ENCODE data around the gene LMO7.

DNA sequence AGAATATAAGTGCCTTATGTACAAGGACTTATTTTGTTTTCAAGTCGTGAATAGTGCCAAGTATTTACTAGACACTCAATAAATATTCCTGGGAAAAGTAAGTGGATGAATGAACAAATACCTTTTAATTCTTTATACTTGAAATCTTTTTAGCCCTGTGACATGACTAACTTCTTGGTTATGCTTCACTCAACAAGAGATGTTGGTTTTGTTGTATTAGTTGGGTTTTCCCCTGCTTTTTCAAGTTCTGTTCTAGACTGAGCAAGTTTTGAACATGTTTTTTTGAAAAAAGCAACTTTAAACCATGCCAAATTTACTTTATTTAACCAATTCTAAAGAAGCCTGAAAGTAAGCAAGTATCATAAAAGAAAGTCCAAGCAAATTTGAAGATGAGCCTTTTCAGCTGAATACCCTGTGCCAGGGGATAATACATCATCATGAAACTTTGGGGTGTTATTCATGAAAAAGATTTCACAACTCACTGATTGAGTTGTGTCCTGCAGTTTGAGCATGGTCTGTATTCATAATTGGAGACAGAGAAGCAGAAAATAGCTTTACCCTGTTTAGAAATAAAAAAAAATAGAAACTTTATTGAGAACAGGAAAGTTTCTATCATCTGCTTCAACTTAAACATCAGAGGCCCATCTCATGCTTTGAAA, 11.1 kb downstream of the LMO7 start:
- TF ChIP-seq SUZ12 (IDR thresholded peaks at IDR 0.05; ENCODE audit: extremely low read depth, insufficient read depth, insufficient read length) (no peak), ZNF274 (IDR thresholded peaks at IDR 0.05; ENCODE audit: low read depth, low read length) (no peak), YY1 (IDR thresholded peaks at IDR 0.05; ENCODE audit: insufficient read depth, insufficient read length) (no peak)

Data from NT2/D1 (cell line).